Tibial nerve (tissue), 3 donors: ENCODE measurements around the gene RIPOR1.

ENCODE experiments used
- EP300 ChIP-seq, 2 donors: sonication (generic); formaldehyde crosslinking; IDR thresholded peaks; one replicate each; pipeline ENCODE4 v1.6.1; 2017; ENCODE audit warnings: antibody characterized with exemption in 2 of 2, mild to moderate bottlenecking in 1 of 2
- POLR2A ChIP-seq, 2 donors: fragments of 450-650 bp; IDR thresholded peaks; one replicate each; pipeline ENCODE4 v1.6.1; 2017; ENCODE audit warnings: antibody characterized with exemption in 2 of 2, mild to moderate bottlenecking in 2 of 2, moderate library complexity in 2 of 2

DNA sequence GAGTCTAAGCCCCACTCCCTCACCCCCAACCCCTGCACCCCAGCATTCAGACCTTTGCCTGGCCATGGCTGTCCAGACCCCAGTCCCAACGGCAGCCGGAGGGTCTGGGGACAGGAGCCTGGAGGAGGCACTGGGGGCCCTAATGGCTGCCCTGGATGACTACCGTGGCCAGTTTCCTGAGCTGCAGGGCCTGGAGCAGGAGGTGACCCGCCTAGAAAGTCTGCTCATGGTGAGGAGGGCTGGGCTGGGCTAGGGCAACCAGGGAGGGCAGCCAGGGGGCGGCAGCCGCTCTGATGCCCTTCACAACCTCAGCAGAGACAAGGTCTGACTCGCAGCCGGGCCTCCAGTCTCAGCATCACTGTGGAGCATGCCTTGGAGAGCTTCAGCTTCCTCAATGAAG is 14.4 kb downstream of the RIPOR1 start:
- no peak for TF ChIP-seq EP300 (IDR thresholded peaks at IDR 0.05)
- TF ChIP-seq POLR2A (IDR thresholded peaks at IDR 0.05) = no peak
